GM18502 (cell line): ENCODE measurements around the gene MYL9.

Source experiments
- ATAC-seq: cut with Tn5 transposase; IDR thresholded peaks from one replicate; pipeline ENCODE4 v1.9.1; 2021; ENCODE audit warnings: mild to moderate bottlenecking; ENCODE audit not compliant: unreplicated experiment, poor library complexity

MYL9 gene

GRCh38 chr20:36525620-36526365 is 15.5 kb upstream of the MYL9 start:
- no peak for ATAC-seq

GRCh38 chr20:36526521-36527011 is 14.8 kb upstream of the MYL9 start:
- no peak for ATAC-seq

- ATAC-seq, result no peak
Observed at GRCh38 chr20:36527331-36528125, 13.8 kb upstream of the MYL9 start.

GRCh38 chr20:36528176-36528874 is 13.0 kb upstream of the MYL9 start:
- ATAC-seq, result no peak

- no peak for ATAC-seq
Observed at GRCh38 chr20:36528875-36529417, 12.4 kb upstream of the MYL9 start.

GRCh38 chr20:36532388-36532787 is 8.9 kb upstream of the MYL9 start:
- no peak for ATAC-seq

GRCh38 chr20:36532822-36533221 is 8.5 kb upstream of the MYL9 start:
- no peak for ATAC-seq

GRCh38 chr20:36538026-36538722 is 3.1 kb upstream of the MYL9 start:
- no peak for ATAC-seq

- no peak for ATAC-seq
Observed at GRCh38 chr20:36540551-36541211, 638 bp upstream of the MYL9 start.

- no peak for ATAC-seq
Observed at GRCh38 chr20:36541768-36542488, 609 bp downstream of the MYL9 start.

- no peak for ATAC-seq
Observed at GRCh38 chr20:36542516-36543183, 1.3 kb downstream of the MYL9 start.

GRCh38 chr20:36543184-36544133 is 2.1 kb downstream of the MYL9 start:
- no peak for ATAC-seq

GRCh38 chr20:36544134-36545018 is 3.1 kb downstream of the MYL9 start:
- ATAC-seq, result no peak

- ATAC-seq, result no peak
Observed at GRCh38 chr20:36546111-36546736, 4.9 kb downstream of the MYL9 start.

- no peak for ATAC-seq
Observed at GRCh38 chr20:36547186-36548005, 6.1 kb downstream of the MYL9 start.
